K562 (cell line): Measurements from ENCODE around the gene PFKL.

Experiments
- ARID3B ChIP-seq: fragments of 250-450 bp; sonication (Bioruptor Pico); IDR thresholded peaks from 2 replicates; pipeline ENCODE4 v1.4.0; 2020; ENCODE audit warnings: borderline replicate concordance
- ATF6 ChIP-seq: sonication (generic); formaldehyde crosslinking; IDR thresholded peaks from 2 replicates; pipeline ENCODE4 v1.4.0; 2020; ENCODE audit warnings: mild to moderate bottlenecking, missing genetic modification reagents
- CHD1 ChIP-seq: fragments of 200-600 bp; sonication (generic); IDR thresholded peaks from one replicate; pipeline ENCODE4 v1.6.1; 2012; ENCODE audit warnings: mild to moderate bottlenecking, moderate library complexity, low read length, inconsistent platforms
- EGR1 ChIP-seq: fragments of 450-650 bp; conservative IDR thresholded peaks from 2 replicates; pipeline ENCODE4 v1.6.1; 2017; ENCODE audit warnings: mild to moderate bottlenecking
- EZH2 ChIP-seq: IDR thresholded peaks from 2 replicates; pipeline ENCODE4 v1.6.1; 2012; ENCODE audit warnings: low read depth, mild to moderate bottlenecking, inconsistent platforms, low read length, borderline replicate concordance
- RCOR1 ChIP-seq, 2 experiments: IDR thresholded peaks; 2 replicates each; pipeline ENCODE4 v1.6.1; 2012; ENCODE audit warnings: low read depth in 2 of 2, low read length in 2 of 2, borderline replicate concordance in 1 of 2, improper control_type of control experiment in 1 of 2
- SMARCA4 ChIP-seq: fragments of 450-650 bp; IDR thresholded peaks from 2 replicates; pipeline ENCODE4 v1.6.1; 2016
- SP1 ChIP-seq: sonication (generic); formaldehyde crosslinking; IDR thresholded peaks from 2 replicates; pipeline ENCODE4 v1.8.1; 2022; ENCODE audit warnings: mild to moderate bottlenecking, missing genetic modification reagents
- SRSF9 ChIP-seq: fragments of 200-400 bp; formaldehyde crosslinking; IDR thresholded peaks from 2 replicates; pipeline ENCODE4 v1.6.1; 2017; ENCODE audit warnings: low read depth, low read length, borderline replicate concordance
- STAT6 ChIP-seq: sonication (generic); formaldehyde crosslinking; IDR thresholded peaks from 2 replicates; pipeline ENCODE4 v1.8.1; 2023; ENCODE audit warnings: mild to moderate bottlenecking, missing genetic modification reagents
- U2AF1 ChIP-seq: fragments of 200-400 bp; formaldehyde crosslinking; optimal IDR thresholded peaks from 2 replicates; pipeline ENCODE3; 2017; ENCODE audit warnings: mild to moderate bottlenecking, low read depth, low read length, moderate library complexity
- USF2 ChIP-seq: sonication (generic); formaldehyde crosslinking; IDR thresholded peaks from 2 replicates; pipeline ENCODE4 v1.5.0; 2020; ENCODE audit warnings: missing genetic modification reagents

- no peak for TF ChIP-seq RCOR1 (IDR thresholded peaks at IDR 0.05; ENCODE audit: borderline replicate concordance in 1 of 2, low read depth in 2 of 2, low read length in 2 of 2)
- no peak for TF ChIP-seq U2AF1
- TF ChIP-seq CHD1, result no peak
- no peak for TF ChIP-seq SP1 (CRISPR knock-in tag)
- no peak for TF ChIP-seq EGR1
- no peak for TF ChIP-seq USF2 (CRISPR knock-in tag)
- TF ChIP-seq ARID3B (CRISPR knock-in tag), result no peak
- TF ChIP-seq EZH2, result no peak
- TF ChIP-seq SMARCA4, result no peak
- TF ChIP-seq SRSF9, result no peak
- no peak for TF ChIP-seq STAT6 (CRISPR knock-in tag)
- TF ChIP-seq ATF6 (CRISPR knock-in tag), result no peak
These were observed 5.8 kb downstream of the PFKL start for GRCh38 chr21:44305691-44306090.
